ENCODE results near the gene RAD17.
A peak's percentile ranks its signal among the peaks of the same experiment; 100 is the strongest.

The RAD17 gene

DNA sequence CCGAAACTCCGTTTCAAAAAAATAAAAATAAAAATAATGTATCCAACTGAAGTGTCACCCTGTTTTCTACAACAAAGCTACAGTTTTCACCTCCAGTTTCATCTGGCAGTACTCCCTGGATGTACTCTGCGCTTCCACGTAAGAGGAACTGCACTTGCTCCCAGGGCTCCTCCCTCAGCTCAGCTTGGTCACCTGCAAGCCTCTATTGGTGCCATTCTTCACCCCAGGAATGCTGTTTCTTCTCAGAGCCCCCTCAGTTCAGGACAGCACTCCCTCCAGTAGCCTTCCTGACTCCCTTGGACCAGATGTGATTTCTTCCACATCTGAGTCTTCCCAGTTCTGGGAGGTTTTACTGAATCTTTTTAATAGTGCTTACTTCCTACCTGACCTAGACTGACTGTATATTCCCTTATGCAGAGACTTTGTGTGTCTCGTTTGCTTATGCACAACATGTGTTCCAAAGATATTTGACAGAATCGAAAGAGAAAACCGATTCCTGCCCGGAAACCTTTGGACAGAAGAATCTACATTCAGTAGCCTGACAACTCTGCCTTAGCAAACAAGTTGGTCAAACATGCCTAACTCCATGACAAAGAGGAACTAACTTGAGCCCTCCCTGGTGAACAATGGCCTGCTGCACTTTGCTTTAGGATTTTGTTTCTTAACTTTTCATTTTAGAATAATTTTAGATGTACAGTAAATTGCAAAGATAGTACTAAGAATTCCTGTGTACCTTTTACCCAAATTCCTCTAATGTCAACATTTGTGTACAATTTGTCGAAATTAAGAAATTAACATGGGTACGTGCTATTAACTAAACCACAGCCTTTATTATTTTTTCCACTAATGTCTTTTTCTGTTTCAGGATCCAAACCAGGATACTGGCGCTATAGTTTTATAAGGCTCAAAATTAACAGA is 37.8 kb upstream of the RAD17 start:
- TF ChIP-seq NFIC (IDR thresholded peaks at IDR 0.05): no peak
- no peak for TF ChIP-seq TEAD4 (IDR thresholded peaks at IDR 0.05)
- no peak for TF ChIP-seq YY1 (IDR thresholded peaks at IDR 0.05; ENCODE audit: low read depth)
- TF ChIP-seq CREB1 (IDR thresholded peaks at IDR 0.05; ENCODE audit: low read depth): no peak
- TF ChIP-seq FOXM1 (IDR thresholded peaks at IDR 0.05; ENCODE audit: borderline replicate concordance, low read depth): 0 out of 2 replicates have a peak, but pooled peaks have one; percentile 5
- TF ChIP-seq, protein P1, sequence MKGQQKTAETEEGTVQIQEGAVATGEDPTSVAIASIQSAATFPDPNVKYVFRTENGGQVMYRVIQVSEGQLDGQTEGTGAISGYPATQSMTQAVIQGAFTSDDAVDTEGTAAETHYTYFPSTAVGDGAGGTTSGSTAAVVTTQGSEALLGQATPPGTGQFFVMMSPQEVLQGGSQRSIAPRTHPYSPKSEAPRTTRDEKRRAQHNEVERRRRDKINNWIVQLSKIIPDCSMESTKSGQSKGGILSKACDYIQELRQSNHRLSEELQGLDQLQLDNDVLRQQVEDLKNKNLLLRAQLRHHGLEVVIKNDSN (IDR thresholded peaks at IDR 0.05): no peak
- no peak for TF ChIP-seq TCF12 (IDR thresholded peaks at IDR 0.05; ENCODE audit: low read depth)
- no peak for TF ChIP-seq ZBTB7A (IDR thresholded peaks at IDR 0.05; ENCODE audit: low read depth)

DNA sequence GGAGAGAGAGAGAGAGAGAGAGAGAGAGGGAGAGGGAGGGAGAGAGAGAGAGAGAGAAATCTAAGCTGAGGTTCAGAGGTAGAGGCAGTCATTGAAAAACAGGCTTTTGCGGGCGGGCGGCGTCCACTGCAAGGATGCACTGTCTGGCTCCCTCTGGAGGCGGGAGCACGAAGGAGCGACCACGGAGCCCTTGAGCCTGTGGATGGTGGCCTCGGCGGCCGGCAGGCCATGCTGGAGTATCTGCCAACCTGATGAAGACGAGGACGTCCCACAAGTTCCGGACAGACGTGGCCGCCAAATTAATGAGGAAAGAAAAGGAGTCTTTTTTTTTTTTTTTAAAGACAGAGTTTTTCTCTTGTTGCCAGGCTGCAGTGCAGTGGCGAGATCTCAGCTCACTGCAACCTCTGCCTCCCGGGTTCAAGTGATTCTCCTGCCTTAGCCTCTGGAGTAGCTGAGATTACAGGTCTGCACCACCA is 34.8 kb upstream of the RAD17 start:
- TF ChIP-seq NFIC (IDR thresholded peaks at IDR 0.05): no peak
- TF ChIP-seq, protein P2, sequence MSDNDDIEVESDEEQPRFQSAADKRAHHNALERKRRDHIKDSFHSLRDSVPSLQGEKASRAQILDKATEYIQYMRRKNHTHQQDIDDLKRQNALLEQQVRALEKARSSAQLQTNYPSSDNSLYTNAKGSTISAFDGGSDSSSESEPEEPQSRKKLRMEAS (IDR thresholded peaks at IDR 0.05): peak; percentile 62; the same call in 1 of the 2 replicates
- no peak for TF ChIP-seq CREB1 (IDR thresholded peaks at IDR 0.05; ENCODE audit: low read depth)
- TF ChIP-seq CEBPB (IDR thresholded peaks at IDR 0.05): no peak
- no peak for TF ChIP-seq FOXM1 (IDR thresholded peaks at IDR 0.05; ENCODE audit: borderline replicate concordance, low read depth)
- TF ChIP-seq YY1 (IDR thresholded peaks at IDR 0.05; ENCODE audit: low read depth): 0 out of 2 replicates have a peak, but pooled peaks have one; percentile 23
- no peak for TF ChIP-seq EGR1 (IDR thresholded peaks at IDR 0.05)
- no peak for TF ChIP-seq ZBTB7A (IDR thresholded peaks at IDR 0.05; ENCODE audit: low read depth)
- TF ChIP-seq EP300 (IDR thresholded peaks at IDR 0.05; ENCODE audit: borderline replicate concordance): no peak
- TF ChIP-seq, protein P3, sequence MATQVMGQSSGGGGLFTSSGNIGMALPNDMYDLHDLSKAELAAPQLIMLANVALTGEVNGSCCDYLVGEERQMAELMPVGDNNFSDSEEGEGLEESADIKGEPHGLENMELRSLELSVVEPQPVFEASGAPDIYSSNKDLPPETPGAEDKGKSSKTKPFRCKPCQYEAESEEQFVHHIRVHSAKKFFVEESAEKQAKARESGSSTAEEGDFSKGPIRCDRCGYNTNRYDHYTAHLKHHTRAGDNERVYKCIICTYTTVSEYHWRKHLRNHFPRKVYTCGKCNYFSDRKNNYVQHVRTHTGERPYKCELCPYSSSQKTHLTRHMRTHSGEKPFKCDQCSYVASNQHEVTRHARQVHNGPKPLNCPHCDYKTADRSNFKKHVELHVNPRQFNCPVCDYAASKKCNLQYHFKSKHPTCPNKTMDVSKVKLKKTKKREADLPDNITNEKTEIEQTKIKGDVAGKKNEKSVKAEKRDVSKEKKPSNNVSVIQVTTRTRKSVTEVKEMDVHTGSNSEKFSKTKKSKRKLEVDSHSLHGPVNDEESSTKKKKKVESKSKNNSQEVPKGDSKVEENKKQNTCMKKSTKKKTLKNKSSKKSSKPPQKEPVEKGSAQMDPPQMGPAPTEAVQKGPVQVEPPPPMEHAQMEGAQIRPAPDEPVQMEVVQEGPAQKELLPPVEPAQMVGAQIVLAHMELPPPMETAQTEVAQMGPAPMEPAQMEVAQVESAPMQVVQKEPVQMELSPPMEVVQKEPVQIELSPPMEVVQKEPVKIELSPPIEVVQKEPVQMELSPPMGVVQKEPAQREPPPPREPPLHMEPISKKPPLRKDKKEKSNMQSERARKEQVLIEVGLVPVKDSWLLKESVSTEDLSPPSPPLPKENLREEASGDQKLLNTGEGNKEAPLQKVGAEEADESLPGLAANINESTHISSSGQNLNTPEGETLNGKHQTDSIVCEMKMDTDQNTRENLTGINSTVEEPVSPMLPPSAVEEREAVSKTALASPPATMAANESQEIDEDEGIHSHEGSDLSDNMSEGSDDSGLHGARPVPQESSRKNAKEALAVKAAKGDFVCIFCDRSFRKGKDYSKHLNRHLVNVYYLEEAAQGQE (IDR thresholded peaks at IDR 0.05; ENCODE audit: low read depth): no peak
- peak; percentile 71 for TF ChIP-seq RAD21 (IDR thresholded peaks at IDR 0.05; ENCODE audit: low read depth)
- TF ChIP-seq TEAD4 (IDR thresholded peaks at IDR 0.05): no peak; the same call in 1 of the 2 replicates
- TF ChIP-seq, protein P1 (IDR thresholded peaks at IDR 0.05): no peak
- no peak for TF ChIP-seq TAF1 (IDR thresholded peaks at IDR 0.05; ENCODE audit: low read depth)
- TF ChIP-seq TCF12 (IDR thresholded peaks at IDR 0.05; ENCODE audit: low read depth): no peak

DNA sequence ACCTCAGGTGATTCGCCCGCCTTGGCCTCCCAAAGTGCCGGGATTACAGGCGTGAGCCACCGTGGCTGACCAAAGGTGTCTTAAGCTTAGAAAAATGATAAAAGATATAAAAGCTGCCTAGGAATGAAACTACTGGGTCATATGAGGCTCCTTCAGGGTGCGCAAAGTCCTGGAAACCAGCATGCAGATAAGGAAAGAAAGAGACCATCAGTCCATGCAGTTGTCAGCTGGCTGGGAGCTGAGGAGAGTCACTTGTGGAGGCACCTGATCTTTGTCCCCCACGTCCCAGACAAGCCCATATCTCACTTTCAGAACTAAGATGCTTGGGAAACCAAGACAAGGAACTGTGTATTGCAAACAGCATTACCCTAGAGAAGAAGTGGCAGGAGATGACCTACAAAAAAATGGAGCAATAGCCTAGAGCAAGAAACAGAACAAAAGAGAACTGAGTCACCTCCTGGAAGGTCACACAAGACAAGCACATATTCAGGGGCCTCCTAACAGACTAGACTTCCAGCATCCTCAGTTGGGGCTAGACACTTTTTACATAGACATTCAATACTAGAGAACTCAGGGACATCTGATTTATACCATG is 34.2 kb upstream of the RAD17 start:
- TF ChIP-seq, protein P2 (IDR thresholded peaks at IDR 0.05): no peak
- TF ChIP-seq ZBTB7A (IDR thresholded peaks at IDR 0.05; ENCODE audit: low read depth) (no peak), EGR1 (IDR thresholded peaks at IDR 0.05) (no peak), YY1 (IDR thresholded peaks at IDR 0.05; ENCODE audit: low read depth) (no peak), TCF12 (IDR thresholded peaks at IDR 0.05; ENCODE audit: low read depth) (no peak), NFIC (IDR thresholded peaks at IDR 0.05) (no peak), TEAD4 (IDR thresholded peaks at IDR 0.05) (no peak), EP300 (IDR thresholded peaks at IDR 0.05; ENCODE audit: borderline replicate concordance) (no peak)

DNA sequence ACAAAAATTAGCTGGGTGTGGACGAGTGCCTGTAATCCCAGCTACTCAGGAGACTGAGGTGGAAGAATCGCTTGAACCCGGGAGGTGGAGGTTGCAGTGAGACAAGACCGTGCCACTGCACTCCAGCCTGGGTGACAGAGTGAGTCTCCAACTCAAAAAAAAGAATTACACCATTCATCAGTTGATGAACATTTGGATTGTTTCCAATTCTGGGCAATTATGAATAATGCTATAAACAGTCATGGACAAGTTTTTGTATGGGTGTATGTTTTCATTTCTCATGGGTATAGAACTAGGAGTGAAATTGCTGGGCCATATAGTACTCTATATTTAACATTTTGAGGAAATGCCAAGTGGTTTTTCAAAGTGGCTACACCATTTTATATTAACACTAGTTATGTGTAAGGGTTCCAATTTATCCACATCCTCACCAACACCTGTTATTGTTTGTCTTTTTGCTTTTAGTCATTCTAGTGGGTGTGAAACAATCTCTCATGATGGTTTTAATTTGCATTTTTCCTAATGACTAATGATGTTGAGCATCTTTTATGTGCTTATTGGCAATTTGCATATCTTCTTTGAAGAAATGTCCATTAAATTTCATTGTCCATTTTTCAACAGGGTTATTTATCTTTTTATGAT is 28.0 kb upstream of the RAD17 start:
- TF ChIP-seq FOXM1 (IDR thresholded peaks at IDR 0.05; ENCODE audit: borderline replicate concordance, low read depth) (no peak), EP300 (IDR thresholded peaks at IDR 0.05; ENCODE audit: borderline replicate concordance) (no peak)

DNA sequence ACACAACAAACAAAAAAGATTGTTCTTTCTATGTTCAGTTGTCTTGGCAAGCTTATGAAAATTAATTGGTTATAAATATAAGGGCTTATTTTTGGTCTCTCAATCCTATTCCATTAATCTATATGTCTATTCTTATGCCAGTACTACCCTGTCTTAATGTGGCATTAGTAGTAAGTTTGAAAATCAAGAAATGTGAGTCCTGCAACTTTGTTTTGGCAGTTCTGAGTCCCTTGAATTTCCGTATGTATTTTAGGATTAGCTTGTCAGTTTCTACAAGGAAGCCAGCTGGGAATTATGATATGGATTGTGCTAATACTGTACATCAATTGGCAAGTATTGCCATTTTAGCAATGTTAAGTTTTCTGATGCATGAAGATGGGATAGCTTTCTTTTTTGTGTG is 26.5 kb upstream of the RAD17 start:
- TF ChIP-seq NFIC (IDR thresholded peaks at IDR 0.05) (no peak), CREB1 (IDR thresholded peaks at IDR 0.05; ENCODE audit: low read depth) (no peak), TEAD4 (IDR thresholded peaks at IDR 0.05) (no peak), EP300 (IDR thresholded peaks at IDR 0.05; ENCODE audit: borderline replicate concordance) (no peak), TCF12 (IDR thresholded peaks at IDR 0.05; ENCODE audit: low read depth) (no peak), TAF1 (IDR thresholded peaks at IDR 0.05; ENCODE audit: low read depth) (no peak)
- TF ChIP-seq, protein P2 (IDR thresholded peaks at IDR 0.05): no peak
- TF ChIP-seq, protein P1 (IDR thresholded peaks at IDR 0.05): no peak
- TF ChIP-seq, protein P3 (IDR thresholded peaks at IDR 0.05; ENCODE audit: low read depth): no peak

All from Ishikawa (cell line).